Activated CD4-positive, alpha-beta T cell treated with anti-CD3 and anti-CD28 coated beads, Interleukin-2, amount 50 U/mL, for 4 hours (primary cell): ENCODE measurements around the gene CAMK1D.
"Not testable (repeated sequence)": the region's sequence is repeated elsewhere in the genome, so short reads cannot be mapped to it uniquely, and the experiment has no call there.

Source experiments
- DNase-seq, 2 experiments: peaks; one replicate each; pipeline ENCODE4 v3.0.0-alpha.2; 2020

Gene CAMK1D

GRCh38 chr10:12707461-12708185 is 358.3 kb downstream of the CAMK1D start:
- no peak for DNase-seq

- no peak for DNase-seq
Measured at GRCh38 chr10:12709000-12709401, 359.7 kb downstream of the CAMK1D start.

GRCh38 chr10:12709521-12709963 is 360.2 kb downstream of the CAMK1D start:
- no peak for DNase-seq

- no peak for DNase-seq
Measured at GRCh38 chr10:12710157-12710556, 360.8 kb downstream of the CAMK1D start.

DNA sequence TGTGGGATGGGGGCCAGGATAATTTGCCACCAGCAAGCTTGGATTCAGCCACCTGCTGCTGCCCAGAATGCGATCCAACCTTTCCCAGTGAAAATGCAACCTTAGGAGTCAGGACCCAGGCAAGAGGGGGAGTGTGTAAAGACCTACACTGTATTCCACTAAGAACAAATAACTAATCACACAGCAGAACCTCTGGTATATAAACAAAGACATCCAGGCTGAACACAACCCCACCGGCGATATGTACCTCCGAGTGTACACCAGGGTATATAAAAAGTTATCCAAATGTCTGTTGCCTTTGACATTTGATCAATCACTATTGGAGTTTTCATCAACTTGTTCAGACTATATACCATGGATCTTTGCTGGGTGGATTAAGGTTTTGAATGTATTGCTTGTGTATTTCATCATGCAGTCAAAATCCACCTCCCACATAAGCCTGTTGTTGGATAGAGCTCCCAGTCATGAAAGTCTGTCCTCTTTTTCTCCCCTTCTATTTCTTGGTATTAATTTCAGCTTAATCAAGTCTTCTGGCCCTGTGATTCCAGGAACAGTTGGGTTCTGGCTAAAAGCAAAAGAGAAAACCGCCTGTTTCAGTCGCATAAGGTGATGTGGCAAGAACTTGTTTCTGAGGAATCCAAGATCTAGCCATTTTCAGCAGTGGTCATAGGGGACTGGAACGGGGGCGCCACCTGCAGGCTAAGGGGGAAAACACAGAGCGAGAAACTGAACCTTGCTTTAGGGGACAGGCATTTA is 361.4 kb downstream of the CAMK1D start:
- DNase-seq = peak; percentile 73 to 78

- no peak for DNase-seq
Measured at GRCh38 chr10:12711350-12711708, 362.0 kb downstream of the CAMK1D start.

- DNase-seq = no peak
Measured at GRCh38 chr10:12712293-12712983, 363.1 kb downstream of the CAMK1D start.

GRCh38 chr10:12712984-12713316 is 363.6 kb downstream of the CAMK1D start:
- not testable (repeated sequence) for DNase-seq

DNA sequence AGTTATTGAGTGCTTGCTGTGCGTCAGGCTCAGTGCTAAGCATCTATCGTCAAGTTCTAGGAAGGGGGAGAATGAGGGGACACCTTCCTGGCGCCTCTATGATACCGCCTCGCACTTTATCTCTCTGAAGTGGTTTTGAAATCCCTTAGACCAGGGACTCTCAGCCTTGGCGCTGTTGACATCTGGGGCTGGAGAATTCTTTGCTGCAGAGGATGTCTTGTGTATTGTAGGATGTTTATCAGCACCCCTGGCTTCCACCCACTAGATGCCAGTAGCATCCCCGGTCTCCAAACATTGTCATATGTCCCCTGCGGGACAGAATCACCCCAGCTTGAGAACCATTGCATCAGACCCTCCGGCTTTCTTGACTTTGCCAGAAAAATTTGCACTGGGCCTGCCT is 366.7 kb downstream of the CAMK1D start:
- no peak for DNase-seq

GRCh38 chr10:12717981-12718707 is 368.8 kb downstream of the CAMK1D start:
- DNase-seq = no peak

DNA sequence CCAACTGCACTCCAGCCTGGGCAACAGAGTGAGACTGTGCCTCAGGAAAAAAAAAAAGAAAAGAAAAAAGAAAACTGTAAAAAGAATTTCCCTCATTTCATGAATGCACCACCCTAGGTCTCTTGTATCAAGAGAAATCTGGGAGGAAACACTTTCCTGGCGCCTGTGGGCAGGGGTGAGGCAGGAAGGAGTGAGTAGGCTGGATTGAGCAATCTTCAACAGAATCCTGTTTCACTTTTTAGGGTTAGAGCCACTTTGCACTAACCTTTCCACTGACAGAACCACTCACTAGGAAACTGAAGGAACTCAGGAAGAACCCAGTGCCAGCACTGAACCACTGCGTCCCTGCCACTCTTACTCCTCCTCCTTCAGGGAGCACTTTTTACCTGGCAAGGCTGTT is 370.0 kb downstream of the CAMK1D start:
- no peak for DNase-seq

GRCh38 chr10:12720217-12720981 is 371.1 kb downstream of the CAMK1D start:
- DNase-seq = peak in 1 of 2 experiments; percentile 3

GRCh38 chr10:12721334-12721733 is 372.0 kb downstream of the CAMK1D start:
- DNase-seq = no peak

DNA sequence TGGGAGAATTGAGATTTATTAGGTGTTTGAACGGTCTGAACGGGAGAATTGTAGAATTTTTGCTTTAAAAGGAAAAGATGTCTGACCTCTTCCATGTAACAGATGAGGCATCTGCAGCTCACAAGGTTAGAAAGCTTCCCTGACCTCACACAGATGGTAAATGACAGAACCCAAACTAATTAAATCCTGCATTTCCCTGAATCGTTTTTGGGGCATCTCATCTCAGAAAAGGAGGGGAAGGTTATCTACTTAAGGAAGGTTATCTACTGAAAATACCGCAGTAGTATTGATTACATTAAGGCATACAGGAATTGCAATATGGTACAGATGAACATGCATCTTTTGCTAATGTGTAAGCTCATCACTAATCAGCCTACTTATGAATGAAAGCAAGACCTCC is 373.9 kb downstream of the CAMK1D start:
- no peak for DNase-seq

GRCh38 chr10:12724807-12725579 is 375.6 kb downstream of the CAMK1D start:
- no peak for DNase-seq

DNA sequence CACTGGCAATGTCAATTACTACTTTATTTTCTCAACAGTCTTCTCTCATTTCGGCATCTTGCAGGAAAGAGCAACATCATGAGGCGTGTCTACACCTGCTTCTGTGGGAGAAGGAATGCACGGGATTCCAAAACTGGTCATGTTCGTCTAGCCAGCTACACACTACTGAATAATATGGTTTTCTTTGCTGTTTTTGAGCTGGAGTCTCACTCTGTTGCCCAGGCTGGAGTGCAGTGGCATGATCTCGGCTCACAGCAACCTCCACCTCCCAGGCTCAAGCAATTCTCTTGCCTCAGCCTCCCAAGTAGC is 376.2 kb downstream of the CAMK1D start:
- DNase-seq = not testable (repeated sequence)

GRCh38 chr10:12726971-12727831 is 377.9 kb downstream of the CAMK1D start:
- DNase-seq = no peak

DNA sequence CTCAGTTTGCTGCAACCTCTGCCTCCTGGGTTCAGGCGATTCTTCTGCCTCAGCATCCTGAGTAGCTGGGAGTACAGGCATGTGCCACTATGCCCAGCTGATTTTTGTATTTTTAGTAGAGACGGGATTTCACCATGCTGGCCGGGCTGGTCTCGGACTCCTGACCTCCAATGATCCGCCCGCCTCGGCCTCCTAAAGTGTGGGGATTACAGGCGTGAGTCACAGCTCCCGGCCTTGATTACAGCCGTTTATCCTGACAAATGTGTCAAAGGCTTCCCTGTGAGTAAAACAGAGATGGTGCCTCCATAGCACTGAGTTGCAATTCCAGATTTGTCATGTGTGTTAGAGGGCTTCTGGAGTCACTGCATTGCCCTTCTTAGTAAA is 378.5 kb downstream of the CAMK1D start:
- no peak for DNase-seq

GRCh38 chr10:12728494-12728893 is 379.1 kb downstream of the CAMK1D start:
- DNase-seq = no peak

GRCh38 chr10:12729885-12730284 is 380.5 kb downstream of the CAMK1D start:
- no peak for DNase-seq
